DMS79 (cell line): ENCODE results near the gene GRM1.

Source experiments
- DNase-seq: peaks from one replicate; lab custom pipeline; 2025; lab: John Stamatoyannopoulos, UW

Gene GRM1

DNA sequence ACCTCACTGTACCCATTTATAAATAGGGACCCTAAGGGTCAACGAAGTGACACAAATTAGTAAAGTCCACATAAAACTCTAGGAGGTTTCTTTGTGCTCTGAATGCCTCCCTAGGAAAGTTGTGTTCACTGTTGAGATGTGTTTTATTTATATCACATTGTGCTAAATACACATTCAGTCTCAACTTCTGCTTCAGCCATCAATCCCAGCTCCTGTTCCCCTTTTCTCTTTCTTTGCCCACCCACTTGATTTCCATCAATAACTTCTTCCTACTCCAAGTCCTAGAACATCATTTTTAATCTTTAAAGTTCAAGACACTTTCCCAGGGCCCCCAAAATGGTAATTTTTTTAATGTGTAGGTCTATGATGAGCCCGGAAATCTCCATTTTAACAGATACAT lies 306.5 kb downstream of the GRM1 start:
- no peak for DNase-seq

DNA sequence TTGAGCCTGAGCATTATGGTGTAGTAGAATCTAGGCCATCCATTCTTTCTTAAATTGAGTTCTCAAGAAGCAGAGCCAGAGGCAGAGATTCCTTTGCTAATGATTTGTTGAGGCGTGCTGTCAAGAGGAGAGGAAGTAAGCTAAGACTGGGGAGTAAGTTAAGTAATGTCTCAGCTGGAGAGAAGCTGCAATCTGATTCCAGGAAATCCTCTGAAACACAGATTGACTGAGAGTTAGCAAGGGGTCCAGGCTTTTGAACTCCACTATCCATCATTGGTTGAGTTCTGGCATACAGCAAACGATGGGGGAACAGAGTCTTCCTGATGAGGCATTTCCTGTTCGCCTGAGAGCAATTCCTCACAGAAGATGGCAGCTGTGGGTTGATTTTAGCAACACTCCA lies 307.3 kb downstream of the GRM1 start:
- DNase-seq = no peak

- DNase-seq = no peak
These were observed 308.5 kb downstream of the GRM1 start for GRCh38 chr6:146337376-146337775.

GRCh38 chr6:146339716-146340115 lies 310.9 kb downstream of the GRM1 start:
- no peak for DNase-seq

- DNase-seq = no peak
These were observed 312.8 kb downstream of the GRM1 start for GRCh38 chr6:146341493-146342230.

DNA sequence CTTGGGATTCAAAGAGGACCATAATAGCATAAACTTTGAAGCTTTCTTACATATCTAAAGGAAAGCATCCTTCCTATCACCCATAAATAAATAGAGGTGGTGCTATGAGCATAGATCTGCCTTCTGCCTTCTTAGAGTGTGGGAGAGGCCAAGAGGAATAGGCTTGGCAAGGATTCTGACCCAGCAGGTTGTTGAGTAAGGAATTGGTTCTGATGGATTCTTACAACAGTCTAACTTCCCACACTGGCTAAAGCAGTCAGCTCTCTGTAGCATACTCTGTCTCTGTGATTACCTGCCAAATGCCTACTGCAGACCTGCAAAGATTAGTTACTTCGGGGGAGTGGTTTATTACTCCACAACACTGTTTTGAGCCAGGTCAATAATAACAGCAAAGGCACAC lies 316.7 kb downstream of the GRM1 start:
- DNase-seq = no peak

- no peak for DNase-seq
These were observed 318.2 kb downstream of the GRM1 start for GRCh38 chr6:146347090-146347489.

DNA sequence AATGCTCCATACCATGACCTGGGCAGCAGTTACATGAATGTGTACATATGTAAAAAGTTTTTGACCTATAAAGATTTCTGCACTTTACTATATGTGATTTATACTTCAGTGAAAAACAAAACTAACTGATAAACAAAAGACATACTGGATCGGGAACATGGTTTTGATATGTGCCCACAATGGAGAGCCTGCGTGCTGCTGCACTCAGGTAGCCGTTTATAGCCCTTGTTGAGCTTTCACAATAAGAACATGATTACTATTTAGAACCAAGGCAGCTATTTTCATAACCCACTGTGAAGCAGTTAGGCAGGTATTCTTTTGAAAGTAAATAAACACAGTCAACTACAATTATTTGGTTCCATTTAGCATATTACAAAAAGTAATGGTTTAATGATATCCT lies 318.8 kb downstream of the GRM1 start:
- DNase-seq = no peak

- no peak for DNase-seq
These were observed 322.2 kb downstream of the GRM1 start for GRCh38 chr6:146351018-146351417.

GRCh38 chr6:146352163-146352562 lies 323.3 kb downstream of the GRM1 start:
- no peak for DNase-seq

DNA sequence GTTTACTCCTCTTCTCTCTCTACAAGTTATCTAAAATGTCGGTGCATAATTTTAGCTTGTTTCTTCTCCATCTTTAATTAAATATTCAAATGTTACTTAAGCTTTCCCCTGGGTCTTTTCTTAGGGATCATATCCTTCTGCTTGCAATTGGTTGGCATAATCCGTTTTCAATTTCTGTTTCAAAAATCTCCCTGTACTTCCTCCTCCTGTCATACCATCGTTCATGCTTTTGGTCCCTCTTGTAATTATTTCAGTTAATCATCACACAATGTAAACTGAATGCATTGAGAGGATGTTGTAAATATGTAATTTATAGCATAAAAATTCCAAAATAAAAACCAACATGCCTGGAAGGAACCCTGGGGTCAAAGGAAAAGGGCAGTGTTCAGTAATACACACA lies 325.6 kb downstream of the GRM1 start:
- no peak for DNase-seq

- no peak for DNase-seq
These were observed 326.7 kb downstream of the GRM1 start for GRCh38 chr6:146355521-146356100.

DNA sequence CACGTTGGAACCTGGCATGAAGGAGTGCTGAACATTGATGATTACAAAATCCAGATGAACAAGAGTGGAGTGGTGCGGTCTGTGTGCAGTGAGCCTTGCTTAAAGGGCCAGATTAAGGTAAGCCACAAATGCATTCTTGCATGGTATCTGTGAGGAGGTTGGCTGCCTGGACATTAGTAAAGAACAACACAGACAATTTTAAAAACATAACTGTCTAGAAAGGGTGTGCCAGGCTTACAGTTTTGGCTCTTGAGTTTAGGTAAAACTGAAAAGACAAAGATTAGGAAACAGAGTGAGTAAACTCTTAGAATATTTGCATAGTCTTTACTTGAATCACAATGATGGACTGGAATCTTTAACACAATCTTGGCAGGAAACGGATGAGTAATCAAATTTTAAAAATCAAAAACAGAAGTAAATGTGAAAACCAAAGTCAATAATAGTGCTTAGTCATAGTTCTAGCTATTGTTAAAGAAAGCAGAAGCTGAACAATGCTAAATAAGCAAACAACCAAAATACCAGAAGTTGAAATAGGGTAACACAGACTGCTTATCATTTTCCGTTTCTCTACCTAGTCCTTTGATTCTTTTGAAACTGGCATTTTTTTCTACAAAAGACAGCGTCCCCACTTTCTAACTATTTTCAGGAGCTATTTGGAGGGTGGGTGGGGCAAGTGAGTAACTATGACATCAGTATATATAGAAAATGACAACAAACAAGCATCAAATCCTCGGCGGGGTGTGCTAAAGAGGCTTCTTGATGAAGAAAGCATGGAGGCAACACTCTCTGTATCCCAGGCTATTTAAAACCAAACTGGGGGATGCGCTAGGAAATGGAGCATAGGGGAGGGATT lies 328.9 kb downstream of the GRM1 start:
- no peak for DNase-seq

DNA sequence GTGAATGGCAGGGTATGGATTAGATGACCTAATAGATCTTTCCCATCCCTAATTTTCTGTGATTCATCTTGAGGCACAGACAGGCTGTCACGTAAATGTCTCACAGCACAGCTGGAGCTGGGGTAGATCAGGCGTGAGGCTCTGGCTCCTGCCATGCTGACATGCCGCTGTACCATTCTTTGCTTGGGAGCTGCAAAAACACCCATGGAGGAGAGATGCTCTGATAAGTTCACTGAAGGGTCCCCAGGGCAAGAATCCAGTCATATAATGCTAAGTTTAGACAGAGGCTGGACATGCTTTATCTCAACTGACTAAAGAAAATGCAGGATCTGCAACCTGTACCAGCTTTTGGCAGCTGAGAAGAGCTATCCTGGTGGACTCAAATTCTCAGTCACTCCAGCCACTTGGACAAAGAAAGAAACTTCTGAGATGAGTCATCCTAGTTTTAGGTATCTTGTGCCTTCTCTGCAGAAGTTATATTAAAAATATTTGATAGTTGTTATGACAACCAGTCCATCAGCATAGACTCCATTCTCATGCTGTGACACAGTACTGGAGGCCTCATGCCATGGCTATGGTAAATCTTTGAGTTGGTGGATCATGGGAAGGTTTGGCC lies 329.7 kb downstream of the GRM1 start:
- no peak for DNase-seq

GRCh38 chr6:146359131-146359530 lies 330.3 kb downstream of the GRM1 start:
- no peak for DNase-seq

GRCh38 chr6:146361128-146361924 lies 332.5 kb downstream of the GRM1 start:
- no peak for DNase-seq

DNA sequence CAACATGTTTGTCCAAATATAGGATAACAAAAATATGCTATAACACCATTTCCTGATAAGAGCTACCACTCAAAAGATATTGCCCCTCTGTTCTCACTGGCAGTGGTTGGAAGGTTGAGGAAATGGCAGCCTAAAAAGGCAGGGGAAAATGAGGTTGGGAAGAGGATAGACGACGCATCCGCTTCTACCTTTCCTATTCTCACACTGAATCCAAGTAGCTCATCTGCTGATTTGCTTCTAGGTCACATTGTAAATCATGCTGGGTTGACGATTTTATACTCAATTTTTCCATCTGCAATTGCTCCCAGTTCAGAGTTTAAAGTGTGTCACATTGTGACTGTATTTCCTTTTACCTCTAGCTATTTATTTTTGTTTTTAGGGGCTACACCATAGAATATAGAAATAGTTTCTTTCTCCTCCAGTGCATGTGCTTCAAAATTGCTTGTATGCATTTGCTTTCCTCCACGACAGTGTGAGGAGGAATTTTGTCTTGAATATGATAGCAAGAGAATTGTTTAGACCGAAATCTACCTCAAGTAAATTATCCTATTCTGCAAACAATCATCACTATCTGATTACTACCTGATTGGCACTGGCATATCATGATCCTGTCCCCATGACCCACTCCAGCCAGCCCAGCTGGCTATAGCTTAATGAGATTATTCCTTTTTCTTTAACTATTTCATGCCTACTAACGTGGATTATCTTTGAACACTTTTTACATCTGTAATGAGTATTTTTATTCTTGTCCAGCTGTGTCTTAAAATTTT lies 335.2 kb downstream of the GRM1 start:
- no peak for DNase-seq

DNA sequence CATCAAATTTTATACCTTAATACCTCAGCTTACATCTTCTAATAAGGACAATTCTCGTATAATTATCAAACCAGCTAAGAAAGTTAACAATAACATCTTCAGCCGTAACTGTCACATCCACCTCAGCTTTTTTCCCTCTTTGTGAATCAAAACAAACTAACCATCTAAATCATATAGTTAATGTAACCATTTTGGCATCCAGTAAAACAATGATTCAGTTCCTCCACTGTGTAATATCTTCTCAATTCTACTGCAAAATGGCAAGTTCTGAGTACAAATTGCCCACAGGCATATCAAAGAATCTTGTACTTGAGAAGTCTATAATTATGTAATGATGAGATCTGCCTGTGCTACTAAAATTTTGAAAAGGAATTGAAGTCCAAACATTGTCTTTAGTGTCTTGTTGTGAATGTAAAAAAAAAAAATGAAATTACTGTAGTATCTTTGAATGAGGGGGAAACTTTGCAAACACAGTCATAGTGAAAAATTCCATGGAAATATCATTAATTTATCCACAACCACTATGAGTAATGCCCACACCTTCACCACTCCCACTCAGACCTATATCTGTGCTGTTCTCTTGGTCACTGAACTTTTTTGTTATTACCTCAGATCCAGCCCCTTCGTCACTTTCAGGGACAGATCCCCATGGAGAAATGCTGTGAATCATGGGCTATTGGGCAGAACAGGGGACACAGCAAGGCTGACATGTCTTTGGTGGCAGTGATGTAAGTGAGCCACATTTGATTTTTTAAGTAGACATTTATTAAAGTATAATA lies 336.1 kb downstream of the GRM1 start:
- no peak for DNase-seq

GRCh38 chr6:146367061-146367460 lies 338.2 kb downstream of the GRM1 start:
- no peak for DNase-seq

GRCh38 chr6:146369866-146370265 lies 341.0 kb downstream of the GRM1 start:
- DNase-seq = no peak
